GM12864 (cell line): ENCODE results near the gene PPP1R11.

Experiments used
- DNase-seq: peaks from one replicate; pipeline ENCODE4 v3.0.0-alpha.2; 2011; ENCODE audit warnings: low read depth
- H3K4me3 ChIP-seq: 2 replicates; pipeline ENCODE4 v1.5.1; 2011; ENCODE audit warnings: mild to moderate bottlenecking, low read depth, low read length, control low read depth
- CTCF ChIP-seq: IDR thresholded peaks from 2 replicates; pipeline ENCODE4 v1.5.1; 2011; ENCODE audit warnings: low read depth, mild to moderate bottlenecking, moderate library complexity, low read length, control low read depth, inconsistent platforms; ENCODE audit errors: missing control alignments

PPP1R11 gene

GRCh38 chr6:30097902-30098768 lies 31.1 kb downstream of the PPP1R11 start:
- no peak for DNase-seq
- TF ChIP-seq CTCF: no peak
- no peak overlapping the region for H3K4me3 ChIP-seq

DNA sequence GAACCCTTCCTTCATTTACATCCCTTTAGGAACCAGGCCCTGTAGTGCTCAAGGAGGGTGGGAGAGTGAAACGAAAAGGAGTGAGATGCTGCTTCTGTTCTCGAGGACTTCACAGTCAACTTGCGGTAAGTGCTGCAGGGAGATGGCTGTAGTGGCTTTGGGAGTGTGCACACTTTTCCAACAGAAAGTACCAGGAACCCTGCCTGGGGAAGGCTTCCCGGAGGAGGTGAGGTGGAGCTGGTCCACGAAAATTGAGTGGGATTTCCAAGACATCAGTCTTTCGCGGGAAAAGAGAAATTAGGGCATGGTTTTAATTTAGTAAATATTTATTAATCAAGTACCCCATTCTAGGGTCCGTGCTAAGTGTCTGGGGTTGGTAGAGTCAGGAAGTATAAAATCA lies 33.2 kb downstream of the PPP1R11 start:
- no peak for TF ChIP-seq CTCF
- no peak overlapping the region for H3K4me3 ChIP-seq
- DNase-seq: no peak

DNA sequence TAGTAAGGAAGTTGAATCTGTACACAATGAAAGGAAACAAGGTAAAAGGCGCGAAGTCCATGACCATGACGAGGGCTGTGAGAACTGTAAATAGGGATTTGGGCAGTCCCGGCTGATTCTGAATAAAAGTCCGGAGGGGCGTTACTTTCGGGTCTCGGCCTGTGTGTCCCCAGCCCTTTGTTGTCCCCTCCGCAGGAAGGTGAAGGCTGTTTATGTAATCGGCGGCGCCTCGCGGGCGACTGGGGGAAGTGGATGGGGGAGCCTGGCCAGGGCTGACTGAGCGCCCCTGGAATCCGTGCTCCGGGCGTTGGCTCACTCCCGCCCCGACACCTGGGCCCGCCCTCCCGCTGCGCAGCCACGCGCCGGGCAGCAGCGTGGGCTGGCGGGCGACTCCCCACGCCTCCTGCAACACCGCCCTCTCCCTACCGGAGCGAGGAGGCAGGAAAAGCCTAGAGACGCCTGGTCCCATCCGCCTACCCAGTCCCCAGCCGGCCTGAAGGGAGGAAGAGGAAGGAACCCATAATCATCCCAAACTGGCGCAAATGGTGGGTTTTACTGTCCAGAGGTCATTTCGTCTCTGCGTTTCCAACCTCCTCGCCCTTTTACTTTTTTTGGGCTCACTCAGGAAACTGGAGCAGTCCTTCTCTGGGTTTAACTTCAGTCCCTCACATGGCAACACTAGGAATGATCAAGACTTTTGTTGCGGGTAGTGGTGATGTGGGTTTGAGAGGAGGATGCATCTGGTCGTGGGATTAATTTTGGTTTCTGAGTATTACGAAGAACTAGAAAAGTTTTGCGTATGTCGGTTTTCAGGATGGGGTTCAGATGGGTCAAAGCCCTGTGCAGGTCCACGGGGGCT lies 33.8 kb downstream of the PPP1R11 start:
- no peak for TF ChIP-seq CTCF
- H3K4me3 ChIP-seq: no peak overlapping the region
- DNase-seq: no peak

DNA sequence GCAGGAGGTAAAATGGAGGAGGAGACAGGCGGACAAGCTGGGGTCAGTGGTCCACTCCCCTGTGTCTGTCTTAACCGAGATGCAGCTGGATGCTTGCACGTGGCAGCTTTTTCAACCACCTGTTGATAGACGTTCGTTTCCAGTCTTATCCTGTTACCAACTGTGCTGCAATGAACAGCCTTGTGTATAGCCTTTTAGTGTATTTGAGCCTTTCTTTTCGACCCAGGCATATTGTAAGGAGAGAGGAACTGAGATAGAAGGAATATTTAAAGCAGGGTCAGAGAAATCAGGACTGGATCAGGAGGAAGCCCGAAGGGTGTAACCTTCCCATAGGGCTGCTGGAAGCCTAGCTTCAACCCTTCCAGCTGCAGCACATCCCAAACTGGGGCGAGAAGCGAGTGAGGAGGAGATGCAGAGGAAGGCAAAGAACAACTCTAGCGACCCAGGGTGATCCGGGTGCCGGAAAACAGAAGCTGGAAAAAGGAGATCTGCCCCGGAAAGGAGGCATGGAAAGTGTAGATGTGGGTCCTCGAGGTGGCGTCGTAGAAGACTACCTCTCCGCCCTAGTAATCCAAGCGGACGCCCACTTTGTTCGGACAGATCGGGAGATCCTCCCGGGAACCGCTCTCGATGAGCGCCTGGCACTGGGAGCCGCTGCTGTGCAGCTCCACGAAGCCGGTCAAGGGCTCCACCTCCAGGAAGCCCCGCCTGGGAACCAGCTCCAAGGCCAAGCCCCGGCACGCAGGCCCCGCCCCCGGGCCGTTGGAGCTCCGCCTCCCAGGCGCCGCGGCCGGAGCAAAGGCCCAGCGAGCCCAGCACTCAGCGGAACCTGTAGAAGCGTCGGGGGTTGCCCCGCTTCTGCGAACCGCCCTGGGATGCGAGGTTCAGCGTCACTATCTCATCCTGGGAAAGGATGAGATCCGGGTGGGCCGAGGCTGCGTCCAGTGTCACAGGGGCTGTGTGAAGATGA lies 34.7 kb downstream of the PPP1R11 start:
- no peak overlapping the region; the same call in 1 of the 2 replicates for H3K4me3 ChIP-seq
- no peak for DNase-seq
- no peak for TF ChIP-seq CTCF

DNA sequence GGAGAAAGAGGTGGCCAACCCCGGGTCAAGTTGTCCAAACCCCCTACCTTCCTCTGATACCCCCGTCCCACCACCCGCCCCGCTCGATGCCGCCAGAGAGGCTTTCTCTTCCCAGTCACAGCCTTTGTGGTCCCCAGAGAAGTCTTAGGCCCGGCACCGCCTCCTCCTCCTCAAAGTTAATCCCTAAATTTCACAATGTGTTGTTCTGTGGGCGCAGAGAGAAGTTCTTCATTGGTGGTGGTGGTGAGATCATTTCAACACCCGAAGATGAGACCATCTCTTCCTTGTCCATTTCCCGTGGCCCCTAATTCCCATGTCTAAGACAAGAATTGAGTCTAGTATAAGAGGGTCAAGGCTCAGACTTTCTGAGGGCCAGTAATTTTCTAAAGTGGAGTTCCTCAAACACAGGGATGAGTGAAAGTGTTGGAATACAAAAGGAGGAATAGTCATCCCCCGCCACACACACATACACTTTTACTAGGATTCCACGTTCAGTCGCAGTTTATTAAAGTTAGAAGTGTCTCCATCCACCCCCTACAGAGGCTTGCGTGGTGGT lies 35.5 kb downstream of the PPP1R11 start:
- TF ChIP-seq CTCF: no peak
- H3K4me3 ChIP-seq: no peak overlapping the region
- no peak for DNase-seq

DNA sequence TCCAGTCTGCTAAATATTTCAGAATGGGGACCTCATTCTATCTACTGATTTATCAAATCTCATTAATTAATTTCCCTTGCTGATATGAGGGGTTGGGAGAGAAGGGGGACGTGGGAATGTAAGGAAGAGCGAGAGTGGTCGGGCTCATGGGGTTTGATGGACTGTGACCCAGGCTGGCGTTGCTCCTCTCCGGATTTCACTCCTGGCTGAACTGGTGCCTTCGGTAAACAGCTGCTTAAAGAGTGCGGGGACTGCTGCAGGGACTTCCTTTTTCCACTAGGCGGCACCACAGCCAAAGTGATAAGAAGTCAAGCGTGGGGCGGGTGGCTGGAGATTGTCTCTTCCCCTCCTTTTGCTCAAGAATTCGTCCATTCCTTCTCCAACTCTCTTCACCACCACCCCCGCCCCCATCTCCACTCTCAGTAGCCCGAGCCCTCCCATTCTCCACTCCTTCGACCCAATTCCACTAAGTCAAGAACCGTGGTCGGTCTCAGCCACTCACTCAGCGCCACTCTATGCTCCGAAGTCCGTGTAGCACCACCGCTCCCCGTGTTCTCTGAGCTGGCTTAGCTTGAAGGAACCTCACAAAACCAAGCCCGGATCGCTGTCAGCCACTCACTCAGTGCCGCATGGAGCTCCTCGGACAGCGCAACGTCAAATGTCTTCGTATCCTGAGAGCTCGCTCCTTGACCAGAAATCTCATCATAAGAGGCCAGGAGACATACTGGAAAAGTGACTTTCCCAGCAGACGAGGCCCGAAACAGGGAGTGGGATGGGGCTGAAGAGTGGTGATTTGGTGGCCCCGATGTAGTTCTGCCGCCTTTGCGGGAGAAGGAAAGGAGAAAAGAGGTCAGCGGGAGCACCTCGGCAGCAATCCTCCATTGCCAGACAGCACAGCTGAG lies 36.2 kb downstream of the PPP1R11 start:
- DNase-seq: peak; percentile 61
- peak overlapping the region; percentile 33 for H3K4me3 ChIP-seq
- TF ChIP-seq CTCF: peak; percentile 98
